HG03457 (cell line): ENCODE measurements around the gene PROX1.

Experiments used
- ATAC-seq: cut with Tn5 transposase; IDR thresholded peaks from one replicate; pipeline ENCODE4 v1.9.1; 2021; ENCODE audit warnings: moderate number of reproducible peaks; ENCODE audit not compliant: unreplicated experiment

Gene PROX1

GRCh38 chr1:213987927-213988506 lies at the start of gene PROX1:
PROX1 (plus strand) TSS chr1:213987973; CDS start chr1:213996536, 8,563 bp downstream.
- ATAC-seq, result no peak

GRCh38 chr1:213938776-213939175 lies 49.0 kb upstream of the PROX1 start:
- no peak for ATAC-seq

- no peak for ATAC-seq
Observed at GRCh38 chr1:213939888-213940287, 47.9 kb upstream of the PROX1 start.

- ATAC-seq, result no peak
Observed at GRCh38 chr1:213940947-213941346, 46.8 kb upstream of the PROX1 start.

- no peak for ATAC-seq
Observed at GRCh38 chr1:213942061-213942460, 45.7 kb upstream of the PROX1 start.

GRCh38 chr1:213947200-213947801 lies 40.5 kb upstream of the PROX1 start:
- no peak for ATAC-seq

GRCh38 chr1:213951876-213952275 lies 35.9 kb upstream of the PROX1 start:
- no peak for ATAC-seq

- no peak for ATAC-seq
Observed at GRCh38 chr1:213953806-213954205, 34.0 kb upstream of the PROX1 start.

GRCh38 chr1:213956295-213956770 lies 31.4 kb upstream of the PROX1 start:
- ATAC-seq, result no peak

GRCh38 chr1:213958346-213958745 lies 29.4 kb upstream of the PROX1 start:
- no peak for ATAC-seq

GRCh38 chr1:213960963-213961362 lies 26.8 kb upstream of the PROX1 start:
- no peak for ATAC-seq

- ATAC-seq, result no peak
Observed at GRCh38 chr1:213962508-213962907, 25.3 kb upstream of the PROX1 start.

GRCh38 chr1:213966122-213966521 lies 21.7 kb upstream of the PROX1 start:
- ATAC-seq, result no peak

- ATAC-seq, result no peak
Observed at GRCh38 chr1:213968146-213968825, 19.5 kb upstream of the PROX1 start.

GRCh38 chr1:213969958-213970555 lies 17.7 kb upstream of the PROX1 start:
- no peak for ATAC-seq

- no peak for ATAC-seq
Observed at GRCh38 chr1:213972141-213972540, 15.6 kb upstream of the PROX1 start.

- no peak for ATAC-seq
Observed at GRCh38 chr1:213973129-213973528, 14.6 kb upstream of the PROX1 start.

GRCh38 chr1:213976665-213977485 lies 10.9 kb upstream of the PROX1 start:
- ATAC-seq, result no peak

GRCh38 chr1:213977486-213977842 lies 10.3 kb upstream of the PROX1 start:
- ATAC-seq, result no peak

- no peak for ATAC-seq
Observed at GRCh38 chr1:213977909-213978308, 9.9 kb upstream of the PROX1 start.
